GM18499 (cell line): ENCODE data around the gene FCGR2B.
"Not testable (repeated sequence)": the region's sequence is repeated elsewhere in the genome, so short reads cannot be mapped to it uniquely, and the experiment has no call there.

Experiments used
- ATAC-seq: cut with Tn5 transposase; IDR thresholded peaks from one replicate; pipeline ENCODE4 v1.9.1; 2021; ENCODE audit warnings: moderate number of reproducible peaks; ENCODE audit not compliant: insufficient read depth, unreplicated experiment

The FCGR2B gene

DNA sequence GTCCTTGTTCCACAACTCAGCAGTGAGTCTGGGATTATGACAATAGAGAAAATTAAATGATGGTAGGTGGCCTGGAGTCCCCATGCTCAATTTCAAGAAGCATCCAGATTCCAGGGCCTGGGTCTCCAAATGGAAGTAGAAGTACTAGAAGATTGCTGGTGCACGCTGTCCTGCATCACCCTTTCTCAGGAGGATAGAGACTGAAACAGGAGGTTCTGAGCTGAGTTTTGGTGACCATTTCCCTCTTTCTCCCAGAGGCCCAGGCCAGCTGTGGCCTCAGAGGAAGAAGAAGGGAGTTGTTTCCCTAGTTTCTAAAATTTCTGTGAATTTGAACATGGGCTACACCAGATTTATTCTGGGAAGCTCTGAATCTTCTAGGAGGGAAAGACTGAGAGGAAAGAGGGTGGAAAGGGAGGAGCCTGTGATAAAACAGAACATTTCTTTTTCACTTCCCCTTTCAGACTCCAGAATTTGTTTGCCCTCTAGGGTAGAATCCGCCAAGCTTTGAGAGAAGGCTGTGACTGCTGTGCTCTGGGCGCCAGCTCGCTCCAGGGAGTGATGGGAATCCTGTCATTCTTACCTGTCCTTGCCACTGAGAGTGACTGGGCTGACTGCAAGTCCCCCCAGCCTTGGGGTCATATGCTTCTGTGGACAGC, at the start of gene FCGR2B:
FCGR2B (plus strand) TSS at position 460 of the 656 bp plus-strand sequence; CDS start at position 559, 99 bp downstream.
- ATAC-seq, result peak; percentile 44

- ATAC-seq, result not testable (repeated sequence)
Measured at GRCh38 chr1:161616417-161616816, 46.5 kb upstream of the FCGR2B start.

DNA sequence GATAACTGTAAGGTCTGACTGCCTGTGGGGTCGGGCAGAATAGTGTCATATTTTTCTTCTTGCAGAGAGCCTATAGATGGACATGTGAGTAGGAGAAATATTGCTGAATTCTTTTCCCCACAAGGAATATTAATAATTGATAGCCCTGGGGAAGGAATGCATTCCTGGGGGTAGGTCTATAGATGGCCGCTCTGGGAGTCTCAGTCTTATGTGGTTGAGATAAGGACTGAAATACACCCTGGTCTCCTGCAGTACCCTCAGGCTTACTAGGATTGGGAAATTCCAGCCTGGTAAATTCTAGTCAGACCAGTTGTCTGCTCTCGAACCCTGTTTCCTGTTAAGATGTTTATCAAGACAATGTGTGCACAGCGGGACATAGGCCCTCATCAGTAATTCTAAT, 44.4 kb upstream of the FCGR2B start:
- not testable (repeated sequence) for ATAC-seq

DNA sequence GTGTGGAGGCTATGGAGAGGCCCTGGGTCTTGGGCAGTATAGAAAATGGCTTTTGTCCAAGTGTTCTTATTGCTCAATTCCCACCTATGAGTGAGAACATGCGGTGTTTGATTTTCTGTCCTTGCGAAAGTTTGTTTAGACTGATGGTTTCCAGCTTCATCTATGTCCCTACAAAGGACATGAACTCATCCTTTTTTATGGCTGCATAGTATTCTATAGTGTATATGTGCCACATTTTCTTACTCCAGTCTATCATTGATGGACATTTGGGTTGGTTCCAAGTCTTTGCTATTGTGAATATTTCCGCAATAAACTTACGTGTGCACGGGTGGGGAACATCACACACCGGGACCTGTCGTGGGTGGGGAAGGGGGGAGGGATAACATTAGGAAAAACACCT, 42.5 kb upstream of the FCGR2B start:
- ATAC-seq, result not testable (repeated sequence)

- ATAC-seq, result not testable (repeated sequence)
Measured at GRCh38 chr1:161621181-161622000, 41.6 kb upstream of the FCGR2B start.

DNA sequence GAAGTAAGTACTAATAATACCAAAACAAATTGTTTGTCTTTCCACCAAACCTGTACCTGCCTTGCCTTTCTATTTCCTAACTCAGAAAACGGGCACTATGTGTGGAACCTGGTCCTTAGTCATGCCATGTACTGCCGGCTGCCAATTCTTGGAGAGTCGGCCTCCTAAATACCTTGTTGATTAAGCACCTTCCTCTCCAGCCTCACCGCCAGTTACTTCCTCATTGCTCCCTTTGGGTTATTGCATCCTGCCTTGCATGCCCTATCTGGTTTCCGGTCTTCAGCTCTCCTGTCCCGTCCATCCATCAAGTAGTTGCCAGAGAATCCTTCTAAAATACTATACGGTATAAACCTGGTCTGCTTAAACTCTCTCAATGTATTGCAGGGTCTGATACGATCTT, 40.9 kb upstream of the FCGR2B start:
- not testable (repeated sequence) for ATAC-seq

- not testable (repeated sequence) for ATAC-seq
Measured at GRCh38 chr1:161623401-161624051, 39.4 kb upstream of the FCGR2B start.

DNA sequence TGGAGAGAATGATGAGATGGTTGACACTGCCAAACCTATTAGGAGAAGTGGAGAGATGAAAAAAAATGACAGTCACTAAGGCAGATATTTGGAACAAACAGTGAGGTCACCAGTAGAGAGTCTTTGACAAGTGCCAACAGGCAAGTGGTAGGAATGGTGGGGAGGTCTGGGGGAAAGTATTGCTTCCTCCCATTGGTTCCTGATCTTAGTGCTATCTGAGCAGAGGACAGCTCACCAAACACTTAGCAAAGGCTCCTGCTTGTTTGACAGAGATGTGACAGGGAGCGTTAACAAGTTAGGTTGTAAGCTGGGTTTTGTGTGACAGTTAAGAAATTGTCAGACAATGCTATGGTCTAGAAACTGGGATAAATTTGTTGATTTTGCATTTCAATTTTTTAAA, 38.3 kb upstream of the FCGR2B start:
- not testable (repeated sequence) for ATAC-seq

DNA sequence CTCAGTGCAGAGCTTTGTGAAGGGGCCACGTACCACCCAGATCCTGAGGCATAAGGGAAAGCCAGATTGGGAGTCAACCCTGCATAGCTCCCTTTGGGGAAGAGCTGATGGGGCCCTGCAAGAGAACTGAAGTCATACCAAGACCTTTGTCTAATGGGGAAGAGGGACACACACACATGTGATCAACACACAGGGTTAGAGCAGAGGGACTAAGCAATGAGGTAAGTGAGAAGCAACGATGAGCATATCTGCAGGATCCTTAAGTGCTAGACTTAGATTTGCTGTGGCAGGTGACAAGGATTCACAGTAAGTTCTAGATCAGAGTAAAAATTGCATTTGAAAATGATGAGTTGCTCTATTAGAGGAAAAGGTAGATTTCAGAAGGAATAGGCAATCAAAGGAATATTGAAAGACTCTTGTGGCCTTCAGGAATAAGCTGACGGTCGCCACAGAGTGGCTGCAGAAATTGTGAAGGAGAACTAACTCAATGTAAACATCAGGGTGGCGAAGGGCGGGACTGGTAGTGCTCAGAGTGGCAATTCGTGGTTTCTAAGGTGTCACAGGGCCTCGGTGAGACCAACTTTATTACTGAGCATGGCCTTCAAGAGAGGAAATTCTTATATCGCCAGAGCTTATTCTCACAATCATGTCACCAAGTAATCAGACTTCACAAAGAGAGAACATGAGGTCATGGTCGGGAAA, 36.3 kb upstream of the FCGR2B start:
- not testable (repeated sequence) for ATAC-seq

- ATAC-seq, result not testable (repeated sequence)
Measured at GRCh38 chr1:161630128-161630742, 32.7 kb upstream of the FCGR2B start.

GRCh38 chr1:161631076-161631475, 31.9 kb upstream of the FCGR2B start, which contains the start of gene FCGR3B:
FCGR3B (minus strand) TSS chr1:161631176; CDS start chr1:161631094, 82 bp downstream.
- ATAC-seq, result no peak

GRCh38 chr1:161634993-161635392, 27.9 kb upstream of the FCGR2B start:
- ATAC-seq, result not testable (repeated sequence)

DNA sequence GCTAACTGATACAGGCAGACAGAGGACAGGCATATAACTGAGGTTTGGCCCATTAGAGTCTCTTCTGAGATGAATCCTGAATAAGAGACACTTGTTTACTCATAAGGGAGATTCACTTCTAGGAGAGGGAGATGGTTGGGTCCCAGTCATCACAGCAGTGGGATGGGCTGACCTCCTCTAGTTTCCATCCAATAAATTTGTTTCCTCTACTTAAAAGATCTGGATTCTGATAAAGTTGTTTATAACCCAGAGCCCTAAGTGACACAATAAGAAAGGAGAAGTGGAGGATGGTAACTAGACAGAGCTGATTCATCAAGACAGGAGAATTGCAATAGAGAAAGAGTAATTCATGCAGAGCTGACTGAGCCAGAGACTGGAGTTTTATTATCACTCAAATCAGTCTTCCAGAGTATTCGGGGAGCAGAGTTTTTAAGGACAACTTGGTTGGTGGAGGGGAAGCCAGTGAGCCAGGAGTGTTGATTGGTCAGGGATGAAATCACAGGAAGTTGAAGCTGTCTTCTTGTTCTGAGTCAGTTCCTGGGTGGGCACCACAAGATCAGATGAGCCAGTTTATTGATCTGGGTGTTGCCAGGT, 26.7 kb upstream of the FCGR2B start:
- ATAC-seq, result not testable (repeated sequence)

- not testable (repeated sequence) for ATAC-seq
Measured at GRCh38 chr1:161636976-161637375, 26.0 kb upstream of the FCGR2B start.

DNA sequence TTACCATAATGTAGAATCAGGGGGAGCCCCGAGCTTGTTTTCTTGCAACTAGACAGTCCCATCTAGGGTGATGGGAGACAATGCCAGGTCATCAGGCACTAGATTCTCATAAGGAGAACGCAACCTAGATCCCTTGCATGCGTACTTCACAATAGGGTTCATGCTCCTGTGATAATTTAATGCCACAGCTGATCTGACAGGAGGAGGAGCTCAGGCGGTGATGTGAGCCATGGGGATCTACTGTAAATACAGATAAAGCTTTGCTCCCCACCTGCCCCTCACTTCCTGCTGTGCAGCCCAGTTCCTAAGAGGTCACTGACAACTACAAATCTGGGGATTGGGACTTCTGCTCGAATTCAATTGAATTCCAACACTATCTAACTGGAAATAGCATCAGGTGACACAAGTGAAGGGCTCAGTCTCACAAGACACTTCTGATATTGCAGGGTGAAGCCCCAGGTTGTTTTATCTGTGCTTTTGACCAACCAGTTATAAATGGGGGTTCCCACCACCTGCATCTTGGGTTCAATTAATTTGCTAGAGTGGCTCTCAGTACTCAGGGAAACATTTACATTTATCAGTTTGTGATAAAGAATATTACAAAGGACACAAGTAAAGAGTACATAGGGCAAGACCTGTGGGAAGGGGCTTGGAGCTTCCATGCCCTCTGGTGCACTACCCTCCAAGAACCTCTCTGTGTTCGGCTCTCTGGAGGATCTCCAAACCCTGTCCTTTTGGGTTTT, 24.5 kb upstream of the FCGR2B start:
- ATAC-seq, result not testable (repeated sequence)

- ATAC-seq, result not testable (repeated sequence)
Measured at GRCh38 chr1:161639203-161639602, 23.7 kb upstream of the FCGR2B start.

GRCh38 chr1:161642697-161643096, 20.2 kb upstream of the FCGR2B start:
- ATAC-seq, result not testable (repeated sequence)

DNA sequence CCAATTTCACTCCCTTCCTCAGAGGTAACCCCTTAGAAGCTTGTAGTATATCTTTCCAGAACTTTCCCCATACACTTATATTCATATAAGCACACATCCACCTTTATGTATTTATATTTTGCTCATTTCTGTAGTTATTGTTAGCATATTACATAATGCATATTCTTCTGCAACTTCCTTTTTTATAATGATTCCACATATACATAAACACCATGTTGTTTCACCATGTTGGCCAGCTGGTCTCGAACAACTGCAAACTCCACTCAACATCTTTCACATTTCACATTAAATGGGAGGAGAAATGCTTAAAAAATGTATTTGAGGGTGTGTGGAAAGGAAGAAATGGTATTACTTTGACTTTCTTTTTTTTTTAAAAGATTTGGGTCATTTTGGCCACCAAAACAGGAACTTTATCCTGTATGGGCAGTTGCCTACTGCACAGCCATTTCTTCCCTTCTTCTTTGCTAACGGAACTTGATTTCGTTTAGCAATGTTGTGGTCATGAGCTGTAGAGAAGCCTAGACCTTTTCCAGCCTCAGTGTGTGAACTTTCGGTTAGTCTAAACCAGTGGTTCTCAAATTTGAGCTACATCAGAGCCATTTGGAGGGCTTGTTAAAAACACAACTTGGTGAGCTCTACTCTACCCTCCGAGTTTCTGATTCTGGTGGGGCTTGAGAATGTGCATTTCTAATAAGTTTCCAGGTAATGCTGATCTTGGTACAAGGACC, 19.3 kb upstream of the FCGR2B start:
- ATAC-seq, result not testable (repeated sequence)
